ENCODE results near the gene RPL41.

RPL41 gene

GRCh38 chr12:56152132-56152755, 35.8 kb downstream of the RPL41 start, which contains the start of gene MYL6B:
MYL6B (plus strand) TSS chr12:56152587; CDS start chr12:56153919, 1,332 bp downstream.
- peak within 1 kb of the TSS; percentile 81 for H3K9ac ChIP-seq (ENCODE audit: low read length)
- peaks cover 13% of the 10 kb centered on the region for H3K79me2 ChIP-seq (ENCODE audit: low read length)
- TF ChIP-seq EZH2phosphoT487 (IDR thresholded peaks at IDR 0.05; ENCODE audit: low read length) (no peak), CTCF (IDR thresholded peaks at IDR 0.05; ENCODE audit: low read length) (no peak)
- H3K9me3 ChIP-seq (replicated peaks; ENCODE audit: insufficient read depth, low read length) = no peaks in the 10 kb centered on the region
- peak within 1 kb of the TSS; percentile 67 for H3K4me3 ChIP-seq (ENCODE audit: low read length)
- DNase-seq = peak; percentile 92
- no peaks in the 10 kb centered on the region for H4K20me1 ChIP-seq (ENCODE audit: insufficient read depth, low read length)
- no peaks in the 10 kb centered on the region for H3K9me2 ChIP-seq (replicated peaks; ENCODE audit: insufficient read depth, low read length)
- peak within 1 kb of the TSS; percentile 80 for H3K27ac ChIP-seq (ENCODE audit: low read length)
- peak within 1 kb of the TSS; percentile 97 for H3K4me2 ChIP-seq (ENCODE audit: low read depth, low read length)
- H3K36me3 ChIP-seq (replicated peaks; ENCODE audit: insufficient read depth, low read length) = no peaks in the 10 kb centered on the region
- H2AFZ ChIP-seq (ENCODE audit: low read length) = peak within 1 kb of the TSS; percentile 86
- H3K4me1 ChIP-seq (ENCODE audit: low read length) = peaks cover 15% of the 10 kb centered on the region
- peaks cover 16% of the 10 kb centered on the region for H3F3A ChIP-seq (ENCODE audit: insufficient read depth, low read length)
- no peaks in the 10 kb centered on the region for H3K27me3 ChIP-seq (replicated peaks; ENCODE audit: insufficient read depth, low read length)

GRCh38 chr12:56152756-56153677, 36.6 kb downstream of the RPL41 start:
- no peak for TF ChIP-seq CTCF (IDR thresholded peaks at IDR 0.05; ENCODE audit: low read length)
- TF ChIP-seq EZH2 (optimal IDR thresholded peaks at IDR 0.05; ENCODE audit: low read depth, low read length) = no peak
- TF ChIP-seq EZH2phosphoT487 (IDR thresholded peaks at IDR 0.05; ENCODE audit: low read length) = no peak
- peak overlapping the region; percentile 67 for H3K4me3 ChIP-seq (ENCODE audit: low read length)
- no peaks in the 10 kb centered on the region for H3K9me2 ChIP-seq (replicated peaks; ENCODE audit: insufficient read depth, low read length)
- H3K9ac ChIP-seq (ENCODE audit: low read length) = peak overlapping the region; percentile 81; the same call in 1 of the 2 replicates
- no peak for DNase-seq
- peaks cover 15% of the 10 kb centered on the region for H3K79me2 ChIP-seq (ENCODE audit: low read length)
- H2AFZ ChIP-seq (ENCODE audit: low read length) = peak overlapping the region; percentile 86
- peaks cover 17% of the 10 kb centered on the region for H3K4me1 ChIP-seq (ENCODE audit: low read length)
- peaks cover 22% of the 10 kb centered on the region for H3F3A ChIP-seq (ENCODE audit: insufficient read depth, low read length)
- H3K27ac ChIP-seq (ENCODE audit: low read length) = no peak overlapping the region
- no peaks in the 10 kb centered on the region for H4K20me1 ChIP-seq (ENCODE audit: insufficient read depth, low read length)
- no peaks in the 10 kb centered on the region for H3K36me3 ChIP-seq (replicated peaks; ENCODE audit: insufficient read depth, low read length)
- H3K4me2 ChIP-seq (ENCODE audit: low read depth, low read length) = peak overlapping the region; percentile 97
- H3K27me3 ChIP-seq (replicated peaks; ENCODE audit: insufficient read depth, low read length) = no peaks in the 10 kb centered on the region
- H3K9me3 ChIP-seq (replicated peaks; ENCODE audit: insufficient read depth, low read length) = no peaks in the 10 kb centered on the region

- Histone ChIP-seq H3K4me3 (ENCODE audit: low read length) (no peak overlapping the region), H3K4me1 (ENCODE audit: low read length) (peaks cover 17% of the 10 kb centered on the region), H3K4me2 (ENCODE audit: low read depth, low read length) (peak overlapping the region; percentile 97), H3K79me2 (ENCODE audit: low read length) (peaks cover 21% of the 10 kb centered on the region), H4K20me1 (ENCODE audit: insufficient read depth, low read length) (no peaks in the 10 kb centered on the region), H3K9me2 (replicated peaks; ENCODE audit: insufficient read depth, low read length) (no peaks in the 10 kb centered on the region), H3K9ac (ENCODE audit: low read length) (peak overlapping the region; percentile 81; the same call in 1 of the 2 replicates), H3K36me3 (replicated peaks; ENCODE audit: insufficient read depth, low read length) (no peaks in the 10 kb centered on the region), H3K27me3 (replicated peaks; ENCODE audit: insufficient read depth, low read length) (no peaks in the 10 kb centered on the region), H3K27ac (ENCODE audit: low read length) (no peak overlapping the region), H3K9me3 (replicated peaks; ENCODE audit: insufficient read depth, low read length) (no peaks in the 10 kb centered on the region), H2AFZ (ENCODE audit: low read length) (no peak overlapping the region), H3F3A (ENCODE audit: insufficient read depth, low read length) (peaks cover 27% of the 10 kb centered on the region)
- no peak for DNase-seq
- TF ChIP-seq EZH2phosphoT487 (IDR thresholded peaks at IDR 0.05; ENCODE audit: low read length) (no peak), CTCF (IDR thresholded peaks at IDR 0.05; ENCODE audit: low read length) (no peak), EZH2 (optimal IDR thresholded peaks at IDR 0.05; ENCODE audit: low read depth, low read length) (no peak)
These were observed 37.2 kb downstream of the RPL41 start for GRCh38 chr12:56153678-56154065.
